CD4-positive, alpha-beta T cell (primary cell): ENCODE measurements around the gene PLAAT3. TPM values are rescaled to one million over a fixed set of nuclear protein-coding genes. Genes with fewer than 3 reads are reported as not detected.
A peak's percentile ranks its signal among the peaks of the same experiment; 100 is the strongest.
"Not testable (repeated sequence)": the region's sequence is repeated elsewhere in the genome, so short reads cannot be mapped to it uniquely, and the experiment has no call there.

Experiments
- ATAC-seq: fragments of 200-7000 bp; cut with Tn5 transposase; one replicate; pipeline ENCODE4 v1.10.0; 2022; ENCODE audit warnings: mild to moderate bottlenecking; ENCODE audit not compliant: poor library complexity
- CTCF ChIA-PET: fragments of 350-600 bp; sonication (Branson Sonifier 250); formaldehyde crosslinking; loops from one replicate; lab custom pipeline; 2021; ENCODE audit warnings: antibody characterized with exemption, inconsistent platforms; lab: Charles Lee
- POLR2A ChIA-PET: fragments of 350-600 bp; sonication (Branson Sonifier 250); formaldehyde crosslinking; loops from one replicate; lab custom pipeline; 2021; ENCODE audit warnings: antibody characterized with exemption, inconsistent platforms; lab: Charles Lee
- DNase-seq, 14 experiments: peaks; one replicate each; pipeline ENCODE4 v3.0.0-alpha.2; 2013 to 2020; ENCODE audit warnings: mixed read lengths in 2 of 14
- H3K27ac ChIP-seq, 2 donors: one replicate each; pipeline versions ENCODE4 v1.5.1 to v1.7.0; 2013; ENCODE audit warnings: low read length in 2 of 2, low read depth in 1 of 2, mild to moderate bottlenecking in 1 of 2
- H3K27me3 ChIP-seq, 2 experiments: 1 replicate in 1 of 2; 2 replicates in 1 of 2; pipeline versions ENCODE4 v1.6.1 to v1.7.0; 2013; ENCODE audit warnings: low read length in 2 of 2, control low read depth in 1 of 2, mild to moderate bottlenecking in 1 of 2, moderate library complexity in 1 of 2; ENCODE audit not compliant: insufficient read depth in 2 of 2, control insufficient read depth in 1 of 2
- H3K36me3 ChIP-seq: one replicate; pipeline ENCODE4 v1.6.1; 2013; ENCODE audit warnings: low read length, control low read depth; ENCODE audit not compliant: insufficient read depth
- H3K4me1 ChIP-seq: one replicate; pipeline ENCODE4 v1.6.1; 2013; ENCODE audit warnings: low read length, control low read depth; ENCODE audit not compliant: insufficient read depth
- H3K4me3 ChIP-seq: one replicate; pipeline ENCODE4 v1.5.1; 2013; ENCODE audit warnings: mild to moderate bottlenecking, low read length, moderate library complexity
- H3K9me3 ChIP-seq, 2 experiments: 1 replicate in 1 of 2; 2 replicates in 1 of 2; pipeline versions ENCODE4 v1.6.1 to v1.7.0; 2013; ENCODE audit warnings: low read length in 2 of 2, mild to moderate bottlenecking in 2 of 2, control low read depth in 1 of 2, moderate library complexity in 1 of 2; ENCODE audit not compliant: control insufficient read depth in 1 of 2, insufficient read depth in 1 of 2
- H3K27ac Mint-ChIP-seq: one replicate; pipeline ENCODE4 v1.8.0; 2020; ENCODE audit warnings: mixed read lengths
- H3K27me3 Mint-ChIP-seq: one replicate; pipeline ENCODE4 v1.8.0; 2021; ENCODE audit warnings: mixed read lengths
- H3K36me3 Mint-ChIP-seq: one replicate; pipeline ENCODE4 v1.8.0; 2021; ENCODE audit warnings: low read depth, mixed read lengths
- H3K4me1 Mint-ChIP-seq: one replicate; pipeline ENCODE4 v1.8.0; 2021; ENCODE audit warnings: low read depth, mixed read lengths
- H3K4me3 Mint-ChIP-seq: one replicate; pipeline ENCODE4 v1.8.0; 2020; ENCODE audit warnings: mild to moderate bottlenecking, mixed read lengths
- H3K9me3 Mint-ChIP-seq: one replicate; pipeline ENCODE4 v1.8.0; 2020; ENCODE audit warnings: mixed read lengths
- CTCF ChIP-seq: fragments of 200-600 bp; IDR thresholded peaks from one replicate; pipeline ENCODE4 v1.8.0; 2022; ENCODE audit warnings: antibody characterized with exemption, mild to moderate bottlenecking
- intact Hi-C, 2 experiments: fragments of 100-400 bp; cut with DNase I in 1 of 2; cut with micrococcal nuclease in 1 of 2; formaldehyde crosslinking; loops; one replicate each; pipeline versions ENCODE4 v1.15.1 to v1.9.0; 2023 to 2025; cut with DNase I, micrococcal nuclease
- total RNA-seq, 174 experiments: library from RNA in 2 of 174; stranded (reverse) in 2 of 174; gene quantifications; one replicate each; pipeline ENCODE4 v1.2.3 and lab custom pipeline; 2021 to 2026

Gene PLAAT3
- total RNA-seq, 2 experiments from 2014 or later: 2.4 to 3.6 TPM

GRCh38 chr11:63534076-63534475, 80.2 kb downstream of the PLAAT3 start:
- no peak overlapping the region for H3K4me3 ChIP-seq
- Mint-ChIP-seq H3K4me1 (peaks cover 94% of the 10 kb centered on the region), H3K4me3 (peak overlapping the region; percentile 66), H3K9me3 (no peaks in the 10 kb centered on the region), H3K27ac (peak overlapping the region; percentile 98), H3K27me3 (no peaks in the 10 kb centered on the region), H3K36me3 (peaks cover 20% of the 10 kb centered on the region)
- peaks cover 84% of the 10 kb centered on the region for H3K4me1 ChIP-seq
- CTCF ChIA-PET: no interaction called here
- DNase-seq: no peak
- POLR2A ChIA-PET: interaction anchor here (1.1 to 3.8 kb wide), 3 partner anchors 19 to 49 kb away, joined by 3 to 44 read pairs (median 3); no protein-coding TSS in a partner anchor
- intact Hi-C loops: loop anchor here in 1 of 2 experiments (10.0 kb wide), 1 partner anchor 101 kb away; no protein-coding TSS in a partner anchor
- H3K27me3 ChIP-seq: no peaks in the 10 kb centered on the region
- H3K27ac ChIP-seq: peak overlapping the region in 1 of 2 donors; percentile 81
- TF ChIP-seq CTCF: no peak
- H3K9me3 ChIP-seq: no peaks in the 10 kb centered on the region
- H3K36me3 ChIP-seq: no peaks in the 10 kb centered on the region
- no peak for ATAC-seq

GRCh38 chr11:63532799-63533475, 81.3 kb downstream of the PLAAT3 start:
- intact Hi-C loops: loop anchor here (2.0 to 10.0 kb wide), 2 partner anchors 20 to 102 kb away; no protein-coding TSS in a partner anchor
- Histone ChIP-seq H3K27me3 (no peaks in the 10 kb centered on the region), H3K9me3 (no peaks in the 10 kb centered on the region), H3K27ac (no peak overlapping the region), H3K36me3 (no peaks in the 10 kb centered on the region), H3K4me3 (no peak overlapping the region), H3K4me1 (peaks cover 72% of the 10 kb centered on the region)
- Mint-ChIP-seq H3K27ac (peak overlapping the region; percentile 98), H3K27me3 (no peaks in the 10 kb centered on the region), H3K4me3 (peak overlapping the region; percentile 59), H3K9me3 (no peaks in the 10 kb centered on the region), H3K36me3 (peaks cover 10% of the 10 kb centered on the region), H3K4me1 (peaks cover 91% of the 10 kb centered on the region)
- POLR2A ChIA-PET: interaction anchor here (0.7 to 3.8 kb wide), 6 partner anchors 13 to 1653 kb away, joined by 3 to 44 read pairs (median 6); no protein-coding TSS in a partner anchor
- ATAC-seq (no peak), DNase-seq (peak in 1 of 14 experiments; percentile 18)
- no peak for TF ChIP-seq CTCF
- CTCF ChIA-PET: interaction anchor here (0.9 kb wide), 1 partner anchor 10 kb away, joined by 3 read pairs; no protein-coding TSS in a partner anchor

- intact Hi-C loops: loop anchor here (2.0 to 10.0 kb wide), 2 partner anchors 21 to 103 kb away; no protein-coding TSS in a partner anchor
- TF ChIP-seq CTCF: no peak
- Mint-ChIP-seq H3K4me3 (peak overlapping the region; percentile 54), H3K36me3 (peaks cover 7% of the 10 kb centered on the region), H3K4me1 (peaks cover 89% of the 10 kb centered on the region), H3K27ac (peak overlapping the region; percentile 98), H3K9me3 (no peaks in the 10 kb centered on the region), H3K27me3 (no peaks in the 10 kb centered on the region)
- peak; percentile 28 for ATAC-seq
- H3K4me3 ChIP-seq: no peak overlapping the region
- no peaks in the 10 kb centered on the region for H3K9me3 ChIP-seq
- no peaks in the 10 kb centered on the region for H3K27me3 ChIP-seq
- CTCF ChIA-PET: no interaction called here
- H3K36me3 ChIP-seq: no peaks in the 10 kb centered on the region
- H3K4me1 ChIP-seq: peaks cover 65% of the 10 kb centered on the region
- POLR2A ChIA-PET: interaction anchor here (0.7 to 3.8 kb wide), 12 partner anchors 11 to 1653 kb away, joined by 3 to 44 read pairs (median 4); partner anchors contain the start of gene PLAAT2
- peak overlapping the region; percentile 30 to 59 for H3K27ac ChIP-seq
- no peak for DNase-seq
Observed at GRCh38 chr11:63532117-63532516, 82.1 kb downstream of the PLAAT3 start.

GRCh38 chr11:63531074-63531792, 83.0 kb downstream of the PLAAT3 start:
- Mint-ChIP-seq H3K4me1 (peaks cover 80% of the 10 kb centered on the region), H3K27ac (peak overlapping the region; percentile 98), H3K4me3 (peak overlapping the region; percentile 79)
- ATAC-seq: peak; percentile 98
- peak overlapping the region; percentile 15 for H3K4me3 ChIP-seq
- H3K9me3 ChIP-seq, H3K9me3 Mint-ChIP-seq, H3K36me3 ChIP-seq, CTCF ChIA-PET, H3K27me3 Mint-ChIP-seq, H3K36me3 Mint-ChIP-seq, H3K27me3 ChIP-seq: not testable (repeated sequence)
- intact Hi-C loops: loop anchor here in 1 of 2 experiments (1.0 to 10.0 kb wide), 3 partner anchors 36 to 140 kb away; partner anchors contain the start of gene ATL3
- H3K4me1 ChIP-seq: peaks cover 62% of the 10 kb centered on the region
- POLR2A ChIA-PET: interaction anchor here (0.7 to 3.8 kb wide), 11 partner anchors 10 to 82 kb away, joined by 3 to 44 read pairs (median 4); partner anchors contain the start of gene PLAAT2
- peak in 13 of 14 experiments; percentile 31 to 95 (median 61) for DNase-seq
- H3K27ac ChIP-seq: peak overlapping the region; percentile 30 to 59
